Fibroblast of lung (primary cell): ENCODE results near the gene SLC16A7.

Source experiments
- EZH2 ChIP-seq: IDR thresholded peaks from 2 replicates; pipeline ENCODE4 v1.5.1; 2012; ENCODE audit warnings: low read length, control low read depth, mild to moderate bottlenecking; ENCODE audit errors: missing control alignments
- TF ChIP-seq, protein P1 (sequence below), 2 donors: IDR thresholded peaks in 1 of 2; conservative IDR thresholded peaks in 1 of 2; 1 replicate in 1 of 2; 2 replicates in 1 of 2; pipeline ENCODE4 v1.5.1; 2011 to 2012; ENCODE audit warnings: low read length in 2 of 2, control low read depth in 1 of 2, inconsistent platforms in 1 of 2, low read depth in 1 of 2, mild to moderate bottlenecking in 1 of 2

- TF ChIP-seq, protein P1, sequence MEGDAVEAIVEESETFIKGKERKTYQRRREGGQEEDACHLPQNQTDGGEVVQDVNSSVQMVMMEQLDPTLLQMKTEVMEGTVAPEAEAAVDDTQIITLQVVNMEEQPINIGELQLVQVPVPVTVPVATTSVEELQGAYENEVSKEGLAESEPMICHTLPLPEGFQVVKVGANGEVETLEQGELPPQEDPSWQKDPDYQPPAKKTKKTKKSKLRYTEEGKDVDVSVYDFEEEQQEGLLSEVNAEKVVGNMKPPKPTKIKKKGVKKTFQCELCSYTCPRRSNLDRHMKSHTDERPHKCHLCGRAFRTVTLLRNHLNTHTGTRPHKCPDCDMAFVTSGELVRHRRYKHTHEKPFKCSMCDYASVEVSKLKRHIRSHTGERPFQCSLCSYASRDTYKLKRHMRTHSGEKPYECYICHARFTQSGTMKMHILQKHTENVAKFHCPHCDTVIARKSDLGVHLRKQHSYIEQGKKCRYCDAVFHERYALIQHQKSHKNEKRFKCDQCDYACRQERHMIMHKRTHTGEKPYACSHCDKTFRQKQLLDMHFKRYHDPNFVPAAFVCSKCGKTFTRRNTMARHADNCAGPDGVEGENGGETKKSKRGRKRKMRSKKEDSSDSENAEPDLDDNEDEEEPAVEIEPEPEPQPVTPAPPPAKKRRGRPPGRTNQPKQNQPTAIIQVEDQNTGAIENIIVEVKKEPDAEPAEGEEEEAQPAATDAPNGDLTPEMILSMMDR (conservative IDR thresholded peaks at IDR 0.05 in 1 of 2, IDR thresholded peaks at IDR 0.05 in 1 of 2; ENCODE audit: low read depth in 1 of 2, low read length in 2 of 2): peak; percentile 73 to 80
- no peak for TF ChIP-seq EZH2
Observed at GRCh38 chr12:59808317-59808910, 212.6 kb downstream of the SLC16A7 start.
